ENCODE data around the gene ALDH3A2.

DNA sequence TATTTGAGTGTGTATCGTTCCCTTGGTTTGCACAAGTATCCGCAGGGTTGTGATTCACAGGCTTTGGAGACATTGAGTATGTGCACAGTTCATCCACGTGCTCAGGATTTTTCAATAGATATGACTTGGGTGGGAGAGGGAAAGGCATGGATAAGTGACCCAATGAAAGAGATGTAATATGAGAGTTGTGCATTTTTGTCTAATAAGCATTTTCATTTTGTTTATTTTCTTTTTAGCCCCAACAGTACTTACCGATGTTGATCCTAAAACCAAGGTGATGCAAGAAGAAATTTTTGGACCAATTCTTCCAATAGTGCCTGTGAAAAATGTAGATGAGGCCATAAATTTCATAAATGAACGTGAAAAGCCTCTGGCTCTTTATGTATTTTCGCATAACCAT is 14.5 kb downstream of the ALDH3A2 start:
- TF ChIP-seq, protein P1, sequence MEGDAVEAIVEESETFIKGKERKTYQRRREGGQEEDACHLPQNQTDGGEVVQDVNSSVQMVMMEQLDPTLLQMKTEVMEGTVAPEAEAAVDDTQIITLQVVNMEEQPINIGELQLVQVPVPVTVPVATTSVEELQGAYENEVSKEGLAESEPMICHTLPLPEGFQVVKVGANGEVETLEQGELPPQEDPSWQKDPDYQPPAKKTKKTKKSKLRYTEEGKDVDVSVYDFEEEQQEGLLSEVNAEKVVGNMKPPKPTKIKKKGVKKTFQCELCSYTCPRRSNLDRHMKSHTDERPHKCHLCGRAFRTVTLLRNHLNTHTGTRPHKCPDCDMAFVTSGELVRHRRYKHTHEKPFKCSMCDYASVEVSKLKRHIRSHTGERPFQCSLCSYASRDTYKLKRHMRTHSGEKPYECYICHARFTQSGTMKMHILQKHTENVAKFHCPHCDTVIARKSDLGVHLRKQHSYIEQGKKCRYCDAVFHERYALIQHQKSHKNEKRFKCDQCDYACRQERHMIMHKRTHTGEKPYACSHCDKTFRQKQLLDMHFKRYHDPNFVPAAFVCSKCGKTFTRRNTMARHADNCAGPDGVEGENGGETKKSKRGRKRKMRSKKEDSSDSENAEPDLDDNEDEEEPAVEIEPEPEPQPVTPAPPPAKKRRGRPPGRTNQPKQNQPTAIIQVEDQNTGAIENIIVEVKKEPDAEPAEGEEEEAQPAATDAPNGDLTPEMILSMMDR (IDR thresholded peaks at IDR 0.05), result no peak
- TF ChIP-seq POLR2AphosphoS5 (IDR thresholded peaks at IDR 0.05; ENCODE audit: insufficient read depth in 1 of 2, low read depth in 1 of 2), result no peak
